GM21619 (cell line): Measurements from ENCODE around the gene CHCHD6.

Experiments used
- ATAC-seq: cut with Tn5 transposase; IDR thresholded peaks from one replicate; pipeline ENCODE4 v1.9.1; 2021; ENCODE audit not compliant: unreplicated experiment

Gene CHCHD6

DNA sequence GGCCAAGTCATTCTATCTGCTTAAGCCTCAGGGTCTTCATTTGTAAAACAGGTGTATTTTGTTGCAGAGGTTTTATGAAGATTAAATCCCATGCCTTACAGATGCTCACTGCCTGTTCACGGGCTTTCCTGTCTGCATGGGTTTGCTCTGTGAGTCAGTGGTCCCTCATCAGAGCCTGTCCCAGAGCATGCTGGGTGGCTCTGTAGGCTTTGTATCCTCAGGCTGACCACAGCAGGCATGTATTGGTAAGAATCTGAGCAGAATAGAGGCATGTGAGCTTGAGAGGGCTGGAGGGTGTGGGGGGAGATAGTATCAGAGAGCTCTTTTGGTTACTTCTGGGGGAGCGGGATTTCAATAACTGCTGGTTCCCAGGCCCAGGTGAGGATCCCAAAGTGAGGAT, 233.5 kb downstream of the CHCHD6 start:
- ATAC-seq: no peak

- no peak for ATAC-seq
Observed at GRCh38 chr3:126937973-126938372, 233.9 kb downstream of the CHCHD6 start.

DNA sequence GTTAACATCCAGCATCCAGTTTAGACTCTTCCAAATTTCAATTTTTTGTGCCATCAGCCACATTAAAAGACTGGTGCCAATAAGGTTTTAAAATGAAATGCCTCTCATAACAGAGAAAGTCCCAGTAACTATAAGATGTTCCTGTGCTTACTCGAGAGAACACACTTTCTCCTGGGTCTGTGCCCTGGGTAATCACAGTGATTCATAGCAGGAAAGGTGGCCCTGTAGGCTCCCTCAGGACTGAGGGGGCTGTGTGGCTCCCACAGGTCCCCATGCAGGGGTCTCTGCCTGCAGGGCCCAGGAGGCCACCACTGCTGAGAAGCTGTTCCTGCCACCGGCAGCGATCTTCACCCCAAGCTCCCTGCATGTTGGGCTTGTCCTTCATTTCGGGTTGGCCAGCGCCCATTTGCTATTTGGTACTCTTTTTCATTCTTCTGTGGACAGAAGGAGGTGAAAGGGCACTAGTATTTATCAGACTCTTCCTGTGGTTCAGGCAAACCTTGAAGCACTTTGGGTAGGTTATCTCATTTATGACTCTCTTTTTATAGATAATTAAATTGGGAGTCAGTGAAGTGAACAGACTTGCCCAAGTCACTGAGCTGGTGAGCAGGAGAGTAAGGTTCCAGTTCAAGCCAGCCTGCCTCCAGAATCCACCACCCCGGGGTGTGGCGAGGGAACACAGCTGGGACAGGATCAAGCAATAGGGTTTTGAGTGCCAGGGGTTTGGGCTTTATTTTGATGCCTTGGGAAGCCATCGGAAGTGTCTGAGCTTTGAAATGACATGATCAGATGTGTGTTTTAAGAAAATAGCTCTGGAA, 234.7 kb downstream of the CHCHD6 start:
- no peak for ATAC-seq

DNA sequence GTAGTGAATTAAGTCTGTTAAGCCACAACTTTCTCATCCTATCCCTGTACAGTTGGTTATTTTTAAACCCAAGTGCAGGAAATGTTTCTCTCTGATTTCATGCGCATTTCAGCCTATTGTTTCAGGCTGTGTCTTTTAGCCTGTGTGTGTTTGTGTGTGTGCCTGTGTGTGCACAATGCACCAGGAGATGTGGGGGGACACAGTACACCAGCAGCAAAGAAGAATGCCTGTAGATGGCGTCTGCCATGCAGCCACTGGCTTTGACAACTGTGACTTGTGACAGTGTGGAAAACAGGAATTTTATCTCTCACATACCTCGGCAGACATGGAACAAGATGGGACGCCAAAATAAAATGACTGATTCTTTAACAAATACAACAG, 235.3 kb downstream of the CHCHD6 start:
- ATAC-seq: no peak

- no peak for ATAC-seq
Observed at GRCh38 chr3:126939733-126940132, 235.7 kb downstream of the CHCHD6 start.

GRCh38 chr3:126941721-126942270, 237.8 kb downstream of the CHCHD6 start:
- ATAC-seq: no peak

DNA sequence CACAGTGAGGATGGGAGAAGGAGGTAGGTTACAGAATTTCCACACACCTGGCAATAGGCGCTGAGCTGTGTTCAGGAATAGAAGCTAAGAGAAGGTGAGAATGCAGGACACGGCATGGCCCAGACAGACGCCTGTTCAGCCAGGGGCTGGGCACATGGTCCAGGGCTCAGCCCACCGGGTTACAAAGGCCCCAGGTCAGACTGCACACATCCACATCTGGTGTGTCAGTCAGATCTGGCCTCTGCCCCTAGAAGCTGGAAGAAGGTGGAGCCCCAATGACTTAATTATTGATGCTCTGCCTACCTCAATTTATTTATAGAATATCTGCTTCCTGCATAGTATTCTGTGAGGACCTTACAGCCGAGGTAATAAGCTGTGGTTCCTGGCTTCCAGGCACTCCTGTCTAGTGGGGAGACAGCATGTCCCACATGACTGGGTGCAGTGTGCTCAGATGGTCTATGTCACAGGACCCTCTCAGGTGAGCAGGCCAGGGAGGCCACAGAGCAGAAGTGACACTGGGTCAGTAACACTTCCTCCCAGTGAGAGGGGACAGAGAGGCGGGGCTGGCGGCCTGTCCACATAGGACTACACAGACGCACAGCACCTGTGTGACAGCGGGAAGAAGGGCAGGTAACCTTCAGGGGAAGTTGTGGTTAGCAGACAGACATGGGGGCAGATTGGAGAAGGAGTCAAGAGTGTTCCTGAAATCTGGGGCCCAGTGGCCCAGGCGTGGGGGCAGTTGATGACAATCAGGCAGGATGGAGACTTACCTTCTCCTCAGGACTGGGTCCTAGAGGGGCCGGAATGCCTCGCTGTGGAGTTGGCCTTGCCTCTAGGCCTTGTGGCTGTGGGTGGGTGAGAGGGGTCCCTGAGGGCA, 240.3 kb downstream of the CHCHD6 start:
- no peak for ATAC-seq

GRCh38 chr3:126945171-126945721, 241.2 kb downstream of the CHCHD6 start:
- ATAC-seq: no peak

- no peak for ATAC-seq
Observed at GRCh38 chr3:126945891-126946290, 241.9 kb downstream of the CHCHD6 start.

DNA sequence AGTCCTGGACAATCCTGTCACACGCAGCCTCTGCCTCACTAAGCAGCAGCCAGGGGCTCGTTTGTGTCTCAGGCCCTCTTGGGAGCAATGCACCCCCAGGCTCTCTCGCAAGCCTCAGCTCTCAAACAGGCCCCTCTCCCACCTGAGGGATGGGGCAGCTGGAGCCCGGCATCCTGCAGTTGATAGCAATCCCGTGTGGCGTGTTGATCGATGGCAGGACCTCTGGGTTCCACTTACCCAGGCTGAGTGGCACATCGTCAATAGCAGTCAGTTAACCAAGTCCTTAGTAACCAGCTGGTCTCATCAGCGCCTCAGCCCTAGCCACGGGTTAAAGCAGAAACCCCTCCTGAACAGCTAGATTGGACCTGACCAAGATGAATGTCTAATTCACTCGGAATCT, 242.4 kb downstream of the CHCHD6 start:
- no peak for ATAC-seq

DNA sequence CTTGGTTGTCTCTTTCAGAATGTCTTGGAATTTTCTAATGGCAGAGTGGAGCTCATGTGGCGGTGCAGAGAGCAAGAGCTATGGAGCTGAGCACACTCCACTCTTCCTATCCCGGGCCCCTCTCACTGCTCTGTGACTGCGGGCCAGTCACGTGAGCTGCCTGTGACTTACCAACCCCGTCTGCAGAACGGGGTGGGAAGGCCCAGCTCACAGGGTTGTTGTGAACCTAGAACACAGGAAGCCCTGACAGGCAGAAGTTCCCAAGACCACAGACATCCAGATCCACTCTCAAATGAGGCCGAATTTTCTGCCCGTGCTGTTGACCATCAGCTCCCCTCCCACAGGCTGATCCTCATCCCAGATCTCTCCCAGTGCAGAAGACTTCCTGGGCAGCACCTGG, 243.4 kb downstream of the CHCHD6 start:
- ATAC-seq: no peak

- ATAC-seq: no peak
Observed at GRCh38 chr3:126948980-126949535, 245.0 kb downstream of the CHCHD6 start.

DNA sequence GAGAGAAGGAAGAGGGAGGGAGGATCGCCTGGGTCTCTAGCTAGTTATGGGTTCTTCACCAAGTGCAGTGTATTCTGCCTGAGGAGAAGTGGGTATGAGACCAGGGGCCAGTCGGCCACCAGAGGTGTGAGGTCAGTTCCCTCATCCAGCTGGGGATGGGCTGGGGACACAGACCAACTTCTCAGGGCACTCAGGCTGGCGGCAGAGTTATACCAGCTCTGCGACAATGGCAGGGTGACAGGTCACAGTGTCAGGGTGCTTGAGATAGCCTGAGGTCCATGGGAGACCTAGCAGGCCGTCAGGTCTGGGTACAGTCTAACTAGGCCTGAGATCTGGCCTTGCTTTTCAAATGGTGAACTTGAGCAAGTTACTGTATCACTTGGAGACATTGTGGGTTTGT, 247.5 kb downstream of the CHCHD6 start:
- ATAC-seq: no peak

- ATAC-seq: no peak
Observed at GRCh38 chr3:126952261-126952982, 248.4 kb downstream of the CHCHD6 start.

DNA sequence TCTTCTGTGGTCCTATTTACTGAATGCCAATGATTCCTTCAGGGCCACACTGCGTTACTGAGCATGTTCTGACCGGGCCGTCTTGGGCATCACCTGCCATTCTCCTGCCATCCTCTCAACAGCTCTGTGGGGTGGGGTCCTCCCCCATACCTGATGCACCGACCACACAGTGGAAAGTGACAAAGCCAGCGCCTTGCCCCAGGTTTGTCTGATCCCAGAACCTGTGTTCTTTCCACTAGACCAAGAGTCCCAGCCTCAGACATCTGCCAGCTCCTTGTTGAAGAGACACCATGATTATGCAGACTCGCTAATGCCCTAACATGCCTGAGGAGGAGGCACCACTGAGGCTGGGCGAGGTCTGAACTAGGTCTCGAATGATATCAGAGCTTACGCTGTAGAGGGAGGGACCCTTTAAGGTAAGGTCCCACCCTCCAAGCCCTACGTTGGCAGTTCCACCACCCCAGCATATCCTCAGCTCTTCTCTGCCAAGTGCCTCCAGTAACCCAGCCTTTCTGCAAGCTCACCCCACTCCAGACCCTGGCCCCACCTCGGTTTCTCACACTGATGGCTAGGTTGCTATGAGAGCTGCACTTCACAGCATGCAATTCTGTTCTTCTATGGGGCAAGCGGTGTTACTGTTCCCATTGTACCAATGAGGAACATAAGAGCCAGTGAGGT, 249.1 kb downstream of the CHCHD6 start:
- ATAC-seq: no peak

DNA sequence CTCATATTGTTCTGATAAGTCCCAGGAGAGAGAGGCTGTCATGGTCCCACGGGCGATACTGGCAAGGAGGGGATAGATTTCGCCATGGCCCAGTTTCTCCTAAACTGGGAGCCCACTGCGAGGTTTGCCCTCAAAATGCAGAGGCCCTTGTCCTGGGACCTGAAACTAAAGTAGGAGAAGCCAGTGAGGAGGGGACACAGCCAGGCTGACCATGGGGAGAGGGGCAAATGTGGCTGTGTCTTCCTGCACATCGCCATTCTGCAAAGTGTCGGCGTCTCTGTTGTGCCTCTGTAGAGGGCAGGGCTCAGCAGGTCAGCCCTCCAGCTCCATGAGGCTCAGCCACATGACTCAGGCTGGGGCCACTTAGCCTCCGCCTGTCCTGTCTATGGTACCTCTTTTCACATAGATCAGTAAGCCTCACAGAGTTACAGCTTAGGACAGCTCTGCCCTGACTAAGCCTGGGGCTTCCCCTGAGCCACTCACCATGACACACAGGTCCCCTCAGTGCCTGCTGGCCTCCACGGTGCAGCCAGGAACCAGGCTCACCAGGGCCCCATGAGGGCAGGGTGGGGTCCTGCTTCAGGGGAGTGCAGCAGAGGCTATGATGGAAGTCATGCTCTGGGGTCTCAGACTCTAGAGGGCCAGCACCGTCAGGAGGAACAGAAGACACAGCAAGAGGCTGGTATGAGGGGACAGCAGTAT, 250.3 kb downstream of the CHCHD6 start:
- ATAC-seq: peak; percentile 61

DNA sequence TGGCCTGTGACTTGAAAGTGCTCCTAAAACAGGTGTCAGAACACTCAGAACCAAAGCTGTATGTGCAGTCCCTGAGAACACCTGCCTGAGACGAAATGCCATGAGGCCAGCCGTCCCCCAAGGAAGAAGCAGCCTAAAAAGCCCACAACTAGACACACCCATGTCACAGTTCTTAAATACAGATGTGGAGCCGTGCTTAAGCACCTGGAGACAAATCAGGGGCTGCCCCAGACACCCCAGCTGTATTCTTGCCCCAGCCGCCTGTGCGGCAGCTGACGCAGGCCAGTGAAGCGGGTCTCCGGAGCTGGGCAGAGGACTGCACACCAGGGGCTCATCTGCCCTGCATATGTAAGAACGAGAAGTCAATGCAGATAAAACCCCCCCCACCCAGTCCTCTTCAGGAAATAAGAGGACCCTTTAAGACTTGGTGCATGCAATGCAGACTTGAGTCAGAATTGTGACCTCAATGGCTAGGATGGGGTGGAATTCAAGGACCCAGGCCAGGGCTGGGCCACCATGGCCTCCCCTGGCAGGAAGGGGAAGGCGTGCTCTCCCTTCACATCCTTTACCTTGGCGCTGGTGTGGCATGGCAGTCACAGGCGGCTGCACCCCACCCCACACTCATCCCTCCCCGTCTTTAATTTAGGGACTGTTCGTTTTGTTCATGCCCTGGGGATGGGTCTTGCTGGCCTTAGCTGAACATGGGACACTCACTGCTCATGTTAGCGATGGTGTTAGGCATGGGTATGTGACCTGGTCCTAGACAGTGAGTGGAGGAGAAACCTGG, 251.2 kb downstream of the CHCHD6 start:
- peak; percentile 71 for ATAC-seq

DNA sequence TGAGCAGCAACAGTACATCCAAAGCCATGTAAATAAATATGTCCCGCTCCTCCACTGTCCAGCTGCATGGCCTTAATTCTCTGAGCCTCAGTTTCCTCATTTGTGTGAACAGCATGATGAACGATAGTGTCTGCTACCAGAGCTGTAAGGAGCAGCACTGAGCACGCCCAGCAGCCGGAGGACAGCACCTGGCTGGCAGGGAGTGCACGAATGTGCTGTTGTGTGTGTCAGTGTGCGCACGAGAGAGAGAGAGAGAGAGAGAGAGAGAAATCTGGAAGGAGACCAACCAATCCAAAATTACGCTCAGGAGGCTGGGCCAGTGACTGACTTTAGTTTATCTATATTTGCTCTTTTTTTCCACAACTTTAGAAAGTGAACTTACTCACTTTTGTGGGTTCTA, 252.3 kb downstream of the CHCHD6 start:
- ATAC-seq: no peak
